ENCODE measurements around the gene DYNC1H1. TPM values are rescaled to one million over a fixed set of nuclear protein-coding genes. Genes with fewer than 3 reads are reported as not detected.
A peak's percentile ranks its signal among the peaks of the same experiment; 100 is the strongest.

The DYNC1H1 gene
- total RNA-seq, 1 donor from 2014 or later = 735 TPM

DNA sequence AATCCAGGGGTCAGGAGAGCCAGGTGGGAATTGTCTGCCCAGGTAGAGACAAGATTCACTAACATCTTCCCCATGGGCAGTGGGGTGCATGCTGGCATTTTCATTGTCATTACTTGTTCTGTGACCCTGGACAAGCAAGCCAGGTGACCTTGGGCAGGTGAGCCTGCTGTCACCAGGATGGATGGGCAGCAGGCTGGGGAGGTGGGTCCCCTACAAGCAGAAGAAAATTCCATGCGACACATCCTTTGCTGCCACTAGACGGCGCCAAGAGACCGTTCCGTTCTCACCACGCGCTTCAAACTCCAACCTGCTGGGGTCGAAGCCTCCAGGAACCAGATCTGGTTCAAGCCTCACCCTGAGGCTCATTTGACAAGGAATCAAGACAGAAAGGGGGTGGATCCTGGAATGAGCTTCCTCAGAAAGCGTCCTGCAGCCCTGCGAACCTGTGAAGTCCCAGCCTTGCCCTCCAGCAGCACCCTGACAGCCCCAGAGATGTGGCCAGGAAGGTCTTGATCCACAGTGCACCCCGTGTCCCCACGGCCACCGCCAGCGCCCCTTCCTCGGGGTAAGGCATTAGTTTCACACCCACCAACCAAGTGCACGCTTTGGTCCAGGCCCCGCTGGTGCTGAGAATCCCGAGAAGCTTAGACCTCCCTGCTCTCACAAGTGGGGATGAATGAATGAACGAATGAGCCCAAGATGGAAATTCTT lies 3.2 kb upstream of the DYNC1H1 start:
- Mint-ChIP-seq H3K9me3 (ENCODE audit: low read depth) (no peaks in the 10 kb centered on the region), H3K4me3 (ENCODE audit: unreplicated experiment) (no peak overlapping the region), H3K4me1 (ENCODE audit: low read depth) (peaks cover 36% of the 10 kb centered on the region), H3K27me3 (ENCODE audit: low read depth) (no peaks in the 10 kb centered on the region), H3K36me3 (ENCODE audit: low read depth) (no peaks in the 10 kb centered on the region), H3K27ac (ENCODE audit: unreplicated experiment) (peak overlapping the region; percentile 67)
- DNase-seq (ENCODE audit: low spot score) = no peak
- TF ChIP-seq, protein P1, sequence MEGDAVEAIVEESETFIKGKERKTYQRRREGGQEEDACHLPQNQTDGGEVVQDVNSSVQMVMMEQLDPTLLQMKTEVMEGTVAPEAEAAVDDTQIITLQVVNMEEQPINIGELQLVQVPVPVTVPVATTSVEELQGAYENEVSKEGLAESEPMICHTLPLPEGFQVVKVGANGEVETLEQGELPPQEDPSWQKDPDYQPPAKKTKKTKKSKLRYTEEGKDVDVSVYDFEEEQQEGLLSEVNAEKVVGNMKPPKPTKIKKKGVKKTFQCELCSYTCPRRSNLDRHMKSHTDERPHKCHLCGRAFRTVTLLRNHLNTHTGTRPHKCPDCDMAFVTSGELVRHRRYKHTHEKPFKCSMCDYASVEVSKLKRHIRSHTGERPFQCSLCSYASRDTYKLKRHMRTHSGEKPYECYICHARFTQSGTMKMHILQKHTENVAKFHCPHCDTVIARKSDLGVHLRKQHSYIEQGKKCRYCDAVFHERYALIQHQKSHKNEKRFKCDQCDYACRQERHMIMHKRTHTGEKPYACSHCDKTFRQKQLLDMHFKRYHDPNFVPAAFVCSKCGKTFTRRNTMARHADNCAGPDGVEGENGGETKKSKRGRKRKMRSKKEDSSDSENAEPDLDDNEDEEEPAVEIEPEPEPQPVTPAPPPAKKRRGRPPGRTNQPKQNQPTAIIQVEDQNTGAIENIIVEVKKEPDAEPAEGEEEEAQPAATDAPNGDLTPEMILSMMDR (IDR thresholded peaks at IDR 0.05) = peak; percentile 88

DNA sequence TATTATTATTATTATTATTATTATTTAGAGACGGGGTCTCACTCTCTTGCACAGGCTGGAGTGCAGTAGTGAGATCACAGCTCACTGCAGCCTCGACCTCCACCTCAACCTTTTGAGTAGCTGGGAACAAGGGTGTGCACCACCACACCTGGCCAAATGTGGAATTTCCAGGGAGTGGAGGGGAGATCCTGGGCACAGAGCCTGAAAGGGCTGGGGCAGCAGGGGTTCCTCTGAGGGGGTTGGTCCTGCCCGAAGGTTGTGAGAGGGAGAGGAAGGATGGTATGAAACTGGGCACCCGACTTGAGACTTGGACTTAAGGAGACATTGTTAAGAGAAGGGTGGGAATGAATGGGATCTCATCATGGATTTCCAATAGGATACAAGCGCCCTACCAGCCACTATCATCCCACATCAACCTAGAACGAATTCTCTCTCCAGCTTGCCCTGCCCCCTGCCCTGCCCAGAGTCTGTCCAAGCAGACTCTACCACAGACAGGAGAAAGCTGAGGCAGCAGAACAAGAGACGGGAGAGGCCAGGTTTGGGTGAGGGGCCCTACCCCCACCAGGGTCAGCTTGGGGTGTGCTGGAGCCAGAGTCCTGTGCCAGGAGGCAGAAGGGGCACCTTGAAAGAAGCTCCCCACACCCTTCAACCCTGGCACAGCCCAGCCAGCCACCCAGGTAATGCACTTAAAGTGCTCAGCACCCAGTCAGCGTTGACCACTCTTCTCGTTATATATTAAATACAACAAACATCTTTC lies 2.4 kb upstream of the DYNC1H1 start:
- Mint-ChIP-seq H3K9me3 (ENCODE audit: low read depth) (no peaks in the 10 kb centered on the region), H3K27me3 (ENCODE audit: low read depth) (no peaks in the 10 kb centered on the region), H3K4me1 (ENCODE audit: low read depth) (peaks cover 41% of the 10 kb centered on the region), H3K36me3 (ENCODE audit: low read depth) (no peaks in the 10 kb centered on the region), H3K4me3 (ENCODE audit: unreplicated experiment) (no peak overlapping the region), H3K27ac (ENCODE audit: unreplicated experiment) (peak overlapping the region; percentile 91)
- TF ChIP-seq, protein P1 (IDR thresholded peaks at IDR 0.05) = no peak
- no peak for DNase-seq (ENCODE audit: low spot score)

DNA sequence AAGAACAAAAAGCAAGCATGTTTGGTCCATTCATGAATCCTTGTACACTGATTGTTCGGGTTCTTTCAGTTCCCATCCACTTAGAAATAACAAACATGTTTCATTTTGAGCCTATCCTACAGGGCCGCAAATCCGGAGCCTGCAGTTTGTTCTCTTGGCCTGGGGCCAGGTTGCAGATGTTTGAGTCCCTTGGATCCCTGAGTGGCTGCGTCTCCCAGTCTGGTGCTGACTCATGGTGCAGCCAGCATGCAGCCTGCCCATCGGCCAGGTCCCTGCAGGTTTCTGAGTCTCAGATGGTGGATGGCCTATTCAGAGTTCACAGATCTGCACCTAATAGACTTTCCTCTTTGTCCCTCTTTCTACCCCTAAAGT lies 1.9 kb upstream of the DYNC1H1 start:
- H3K9me3 Mint-ChIP-seq (ENCODE audit: low read depth) = no peaks in the 10 kb centered on the region
- DNase-seq (ENCODE audit: low spot score) = no peak
- H3K36me3 Mint-ChIP-seq (ENCODE audit: low read depth) = no peaks in the 10 kb centered on the region
- peaks cover 46% of the 10 kb centered on the region for H3K4me1 Mint-ChIP-seq (ENCODE audit: low read depth)
- TF ChIP-seq, protein P1 (IDR thresholded peaks at IDR 0.05) = no peak
- H3K27ac Mint-ChIP-seq (ENCODE audit: unreplicated experiment) = peak overlapping the region; percentile 91
- peak overlapping the region; percentile 36 for H3K4me3 Mint-ChIP-seq (ENCODE audit: unreplicated experiment)
- H3K27me3 Mint-ChIP-seq (ENCODE audit: low read depth) = no peaks in the 10 kb centered on the region

DNA sequence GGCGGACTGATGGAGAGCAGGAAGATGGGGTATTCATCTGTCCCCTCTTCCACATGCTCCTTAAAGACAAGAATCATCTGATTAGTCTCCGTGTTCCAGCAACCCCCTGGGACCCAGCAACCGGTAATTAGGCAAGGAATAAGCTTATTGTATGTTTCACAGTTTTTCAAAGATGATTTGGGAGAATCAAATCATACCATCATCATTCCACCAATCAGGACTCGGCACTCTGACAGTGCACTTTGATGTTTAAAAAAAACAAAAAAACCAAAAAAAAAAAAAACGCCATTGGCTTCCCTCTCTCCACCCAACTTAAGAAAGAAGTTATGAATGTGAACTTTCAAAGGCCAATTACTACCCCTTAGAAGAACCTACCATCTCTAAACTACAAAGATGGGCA lies 1.3 kb upstream of the DYNC1H1 start:
- Mint-ChIP-seq H3K27ac (ENCODE audit: unreplicated experiment) (peak overlapping the region; percentile 91), H3K4me3 (ENCODE audit: unreplicated experiment) (peak overlapping the region; percentile 36), H3K9me3 (ENCODE audit: low read depth) (no peaks in the 10 kb centered on the region), H3K4me1 (ENCODE audit: low read depth) (peaks cover 52% of the 10 kb centered on the region), H3K27me3 (ENCODE audit: low read depth) (no peaks in the 10 kb centered on the region), H3K36me3 (ENCODE audit: low read depth) (peaks cover 2% of the 10 kb centered on the region)
- no peak for DNase-seq (ENCODE audit: low spot score)
- TF ChIP-seq, protein P1 (IDR thresholded peaks at IDR 0.05) = no peak

DNA sequence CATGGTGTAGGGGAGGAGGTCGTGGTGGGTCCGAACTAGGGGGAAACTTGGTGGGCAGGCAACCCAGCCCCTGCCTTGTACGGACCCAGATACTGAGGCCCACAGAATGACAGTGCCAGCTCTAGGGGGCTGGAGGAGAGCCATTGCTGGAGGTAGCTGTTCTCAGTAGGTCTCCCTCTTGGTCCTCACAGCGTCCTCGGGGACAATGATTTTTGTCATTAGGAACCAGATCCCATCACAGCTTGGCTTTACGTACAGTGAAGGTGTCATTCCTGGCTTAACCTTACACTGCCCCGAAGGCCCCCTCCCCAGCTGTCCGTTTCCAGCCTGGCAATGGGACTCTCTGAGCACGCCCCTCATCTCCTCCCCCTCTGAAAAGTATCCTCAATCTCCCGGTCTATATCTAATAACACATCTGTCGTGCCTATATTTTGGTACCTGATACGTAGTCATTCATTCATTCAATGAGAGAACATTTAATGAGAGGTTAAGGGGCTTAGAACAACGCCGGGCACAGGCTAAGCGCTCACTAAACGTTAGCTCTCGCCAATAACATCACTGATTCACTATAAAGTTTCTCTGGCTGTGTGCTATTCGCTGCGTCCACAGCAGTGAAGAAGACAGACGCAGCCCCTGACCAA lies 597 bp upstream of the DYNC1H1 start:
- H3K4me3 Mint-ChIP-seq (ENCODE audit: unreplicated experiment) = peak overlapping the region; percentile 60
- H3K27ac Mint-ChIP-seq (ENCODE audit: unreplicated experiment) = peak overlapping the region; percentile 86
- TF ChIP-seq, protein P1 (IDR thresholded peaks at IDR 0.05) = no peak
- no peaks in the 10 kb centered on the region for H3K27me3 Mint-ChIP-seq (ENCODE audit: low read depth)
- H3K4me1 Mint-ChIP-seq (ENCODE audit: low read depth) = peaks cover 58% of the 10 kb centered on the region
- no peaks in the 10 kb centered on the region for H3K9me3 Mint-ChIP-seq (ENCODE audit: low read depth)
- peaks cover 2% of the 10 kb centered on the region for H3K36me3 Mint-ChIP-seq (ENCODE audit: low read depth)
- no peak for DNase-seq (ENCODE audit: low spot score)
